A172 (cell line): ENCODE results near the gene DDR2. TPM values are rescaled to one million over a fixed set of nuclear protein-coding genes. Genes with fewer than 3 reads are reported as not detected.
A peak's percentile ranks its signal among the peaks of the same experiment; 100 is the strongest.
"Not testable (repeated sequence)": the region's sequence is repeated elsewhere in the genome, so short reads cannot be mapped to it uniquely, and the experiment has no call there.

Source experiments
- DNase-seq: peaks from one replicate; pipeline ENCODE4 v3.0.0-alpha.2; 2015; ENCODE audit warnings: low spot score
- total RNA-seq: library from RNA; depleted of rRNA; stranded (reverse); fragments of >200 nt; shearing (Covaris generic); gene quantifications from 2 replicates; pipeline ENCODE4 v1.2.3, GENCODE V29; 2014

Gene DDR2
- total RNA-seq, 1 experiment from 2014 or later, result 73.0 TPM

DNA sequence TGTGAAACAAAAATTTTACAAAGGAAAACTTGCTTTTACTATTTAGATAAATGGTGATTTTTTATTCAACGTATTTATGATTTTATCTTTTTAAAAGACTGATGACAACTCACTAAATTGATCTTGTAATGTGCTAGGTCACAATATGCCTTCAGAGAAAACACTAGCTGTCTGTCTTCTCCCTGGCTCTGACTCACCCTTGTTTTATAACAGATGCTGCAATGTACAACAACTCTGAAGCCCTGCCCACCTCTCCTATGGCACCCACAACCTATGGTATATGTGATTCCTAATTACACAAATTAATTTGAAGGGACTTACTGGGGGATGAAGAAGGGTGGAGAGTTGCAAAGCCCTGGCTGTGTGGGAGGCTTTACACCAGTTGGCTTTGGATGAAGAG is 133.5 kb downstream of the DDR2 start:
- no peak for DNase-seq

DNA sequence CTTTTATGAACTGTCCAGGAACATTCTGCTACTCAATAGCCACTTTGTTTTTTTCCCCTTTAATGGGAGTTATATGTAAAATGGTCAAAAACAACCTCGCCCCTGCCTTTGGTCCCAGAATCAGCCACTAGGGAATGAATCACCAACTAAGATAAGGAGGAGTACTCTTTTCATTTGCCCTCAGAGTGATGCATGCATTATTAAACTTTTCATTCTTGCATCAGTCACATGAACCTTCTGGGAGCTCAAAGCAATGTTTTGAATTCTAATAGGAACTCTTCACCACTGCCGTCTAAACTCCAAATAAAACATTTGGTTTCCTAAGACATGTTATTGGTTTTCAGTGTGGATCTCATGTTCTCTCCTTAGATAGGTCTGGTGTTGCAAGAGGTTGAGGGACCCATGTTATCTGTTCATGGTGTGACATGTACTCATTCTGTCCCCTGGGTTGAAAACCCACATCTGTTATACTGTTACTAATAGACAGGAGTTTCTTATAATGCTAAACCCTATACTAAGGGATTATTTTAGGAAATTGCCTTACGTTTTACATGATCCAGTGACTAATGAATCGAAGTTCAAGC is 140.4 kb downstream of the DDR2 start:
- no peak for DNase-seq

DNA sequence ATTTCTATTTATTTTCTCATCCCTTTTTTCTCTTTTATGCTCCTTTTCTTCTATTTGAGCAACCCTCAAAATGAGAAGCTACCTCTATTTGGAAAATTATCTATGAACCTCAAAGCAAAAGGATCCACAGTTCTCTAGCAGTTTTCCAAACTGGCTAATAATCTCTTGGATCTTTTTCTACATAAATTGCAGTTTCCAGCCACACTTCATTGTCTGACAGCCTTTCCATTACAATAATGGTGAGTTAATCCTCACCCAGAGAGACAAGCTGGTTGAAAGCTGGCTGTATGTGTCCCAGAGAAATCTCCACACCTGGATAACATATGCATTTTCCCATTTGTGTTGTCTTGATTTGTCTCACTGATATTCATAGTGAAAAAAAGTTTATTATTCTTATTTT is 141.7 kb downstream of the DDR2 start:
- DNase-seq, result no peak

DNA sequence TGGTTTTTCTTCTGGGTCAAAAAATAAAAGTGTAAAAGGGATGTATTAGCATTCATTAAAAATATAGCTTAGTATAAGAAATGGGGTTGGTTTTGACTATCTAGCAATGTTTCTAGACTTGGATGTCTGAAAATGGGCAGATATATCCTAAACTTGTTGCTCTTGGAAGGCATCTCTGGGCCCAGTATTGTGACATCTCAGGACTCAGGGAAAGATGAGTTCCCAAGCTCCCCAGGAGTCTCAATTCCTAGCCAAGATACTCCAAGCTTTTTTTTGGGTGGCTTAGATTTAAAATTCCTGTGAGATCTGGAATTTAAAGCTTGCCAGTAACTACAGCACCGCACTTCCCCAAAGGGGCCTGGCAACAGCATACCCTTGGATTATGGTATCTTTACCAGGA is 146.8 kb downstream of the DDR2 start:
- no peak for DNase-seq

DNA sequence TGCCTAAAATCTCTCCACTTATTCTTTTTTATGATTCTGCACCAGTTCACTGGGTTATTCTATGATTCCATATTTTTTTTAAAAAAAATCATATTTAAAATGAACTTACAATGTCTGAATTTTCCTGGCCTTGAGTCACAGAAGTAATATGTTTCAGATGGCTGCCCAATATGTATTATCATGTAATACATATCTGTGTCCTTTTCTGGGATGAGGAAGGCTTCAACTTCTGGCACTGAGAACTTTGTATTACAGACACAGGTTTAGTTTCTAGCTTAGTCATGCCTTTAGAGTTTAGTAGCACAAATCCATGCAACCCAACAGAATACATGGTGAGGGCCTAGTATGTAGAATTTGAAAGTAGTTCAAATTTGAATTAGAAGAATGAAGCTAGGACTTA is 150.4 kb downstream of the DDR2 start:
- DNase-seq, result no peak

DNA sequence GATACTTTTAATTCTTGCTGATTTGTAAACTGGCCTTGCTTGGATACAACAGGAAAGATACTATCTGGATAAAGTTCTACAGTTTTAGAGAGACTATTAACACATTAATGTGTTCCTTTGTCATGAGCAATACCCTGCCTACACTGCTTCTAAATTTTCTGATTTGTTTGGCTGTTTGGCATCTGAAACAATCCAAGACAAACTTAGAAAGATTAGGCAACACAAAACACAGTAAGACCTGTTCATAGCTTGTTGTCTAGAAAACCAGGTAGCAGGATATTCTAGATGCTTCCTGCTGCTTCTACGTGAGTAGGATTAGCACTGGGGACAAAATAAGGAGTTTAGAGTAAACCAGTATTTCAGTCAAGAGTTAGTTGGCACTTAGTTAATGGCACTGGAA is 152.7 kb downstream of the DDR2 start:
- not testable (repeated sequence) for DNase-seq

DNA sequence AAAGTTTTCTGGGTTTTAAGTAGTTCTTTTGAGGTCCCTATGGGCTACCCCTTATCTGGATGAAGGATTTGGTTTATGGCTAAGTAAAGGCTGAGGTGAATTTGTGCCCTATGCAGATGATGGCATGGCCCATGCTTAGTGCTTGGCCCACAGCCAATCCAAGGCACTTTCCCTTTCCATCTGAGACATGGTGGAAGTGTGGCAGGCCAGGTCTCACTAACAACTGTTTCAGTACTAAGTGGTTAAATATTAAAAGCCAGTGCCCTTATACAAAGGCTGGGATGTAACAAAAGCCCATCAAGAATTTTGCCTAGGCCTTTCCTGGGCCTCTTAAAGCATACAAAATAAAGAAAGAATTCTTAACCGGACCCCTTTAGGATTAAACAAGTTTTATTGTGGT is 156.5 kb downstream of the DDR2 start:
- not testable (repeated sequence) for DNase-seq

DNA sequence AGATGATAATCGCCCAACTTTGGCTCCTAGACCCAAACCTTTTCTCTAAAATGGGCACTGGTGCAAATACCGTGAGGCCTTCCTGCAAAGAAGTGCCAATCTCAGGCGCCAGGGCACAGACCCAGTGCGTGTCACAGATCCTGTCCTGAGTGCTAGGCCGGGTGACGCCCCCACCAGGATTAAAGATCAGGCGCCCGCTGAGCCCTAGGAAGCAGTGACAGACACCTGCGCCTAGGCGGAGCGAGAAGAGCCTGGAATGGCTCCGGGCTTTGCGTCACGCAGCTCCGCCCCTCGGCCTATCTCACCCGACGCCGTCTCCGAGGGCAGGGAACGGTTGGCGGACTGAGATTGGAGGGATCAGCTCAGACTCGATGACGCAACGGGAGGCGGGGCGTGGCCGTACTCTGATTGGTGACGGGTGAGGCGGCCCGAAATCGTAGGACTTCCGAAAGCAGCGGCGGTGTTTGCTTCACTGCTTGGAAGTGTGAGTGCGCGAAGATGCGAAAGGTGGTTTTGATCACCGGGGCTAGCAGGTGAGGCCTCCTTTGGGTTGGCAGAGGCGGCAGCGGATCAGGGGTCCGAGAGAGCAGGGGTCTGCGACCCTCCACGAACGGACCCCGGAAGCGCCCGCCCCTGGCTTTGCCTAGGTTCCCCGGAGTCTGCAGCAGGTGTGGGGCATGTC is 158.2 kb downstream of the DDR2 start, which contains the start of gene HSD17B7:
TSS of gene HSD17B7 (plus strand) at position 400 of the 682 bp plus-strand sequence. CDS start at position 499, 99 bp downstream.
- peak; percentile 74 for DNase-seq

DNA sequence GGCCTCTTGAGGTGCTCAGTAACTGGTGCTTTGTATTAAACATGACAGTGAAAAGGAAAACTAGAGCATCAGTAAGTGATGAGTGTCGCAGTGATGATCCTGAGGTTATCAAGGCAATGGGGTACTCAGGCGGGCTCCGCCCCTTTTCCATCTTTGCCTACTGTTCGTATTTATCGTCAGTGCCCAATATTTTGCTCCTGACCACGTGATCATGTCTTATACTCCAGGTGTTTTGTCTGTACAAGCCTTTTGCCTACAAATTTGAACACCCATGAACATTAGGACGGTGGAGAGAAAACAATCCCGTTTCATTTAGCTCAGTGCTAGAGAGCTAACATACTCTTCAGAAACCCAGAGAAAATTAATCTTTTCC is 158.7 kb downstream of the DDR2 start:
- DNase-seq, result peak; percentile 23

DNA sequence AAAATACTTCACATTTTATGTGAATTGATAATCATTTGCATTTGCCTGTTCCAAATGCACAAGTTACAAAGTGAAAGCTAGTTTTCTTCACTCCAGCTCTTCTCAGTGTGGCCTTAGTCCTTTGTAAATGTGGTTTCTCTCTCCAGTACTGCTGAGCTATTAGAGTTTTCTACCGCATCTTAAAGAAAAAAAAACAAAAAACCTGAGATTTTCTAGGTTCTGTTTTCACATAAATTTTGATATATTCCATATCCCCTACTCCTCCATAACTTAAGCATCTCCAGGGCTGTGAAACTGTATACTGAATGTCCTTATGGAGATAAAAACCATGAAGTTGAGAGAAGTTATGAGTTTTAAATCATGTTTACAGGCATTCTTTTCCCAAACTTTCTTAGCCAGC is 162.0 kb downstream of the DDR2 start:
- not testable (repeated sequence) for DNase-seq

DNA sequence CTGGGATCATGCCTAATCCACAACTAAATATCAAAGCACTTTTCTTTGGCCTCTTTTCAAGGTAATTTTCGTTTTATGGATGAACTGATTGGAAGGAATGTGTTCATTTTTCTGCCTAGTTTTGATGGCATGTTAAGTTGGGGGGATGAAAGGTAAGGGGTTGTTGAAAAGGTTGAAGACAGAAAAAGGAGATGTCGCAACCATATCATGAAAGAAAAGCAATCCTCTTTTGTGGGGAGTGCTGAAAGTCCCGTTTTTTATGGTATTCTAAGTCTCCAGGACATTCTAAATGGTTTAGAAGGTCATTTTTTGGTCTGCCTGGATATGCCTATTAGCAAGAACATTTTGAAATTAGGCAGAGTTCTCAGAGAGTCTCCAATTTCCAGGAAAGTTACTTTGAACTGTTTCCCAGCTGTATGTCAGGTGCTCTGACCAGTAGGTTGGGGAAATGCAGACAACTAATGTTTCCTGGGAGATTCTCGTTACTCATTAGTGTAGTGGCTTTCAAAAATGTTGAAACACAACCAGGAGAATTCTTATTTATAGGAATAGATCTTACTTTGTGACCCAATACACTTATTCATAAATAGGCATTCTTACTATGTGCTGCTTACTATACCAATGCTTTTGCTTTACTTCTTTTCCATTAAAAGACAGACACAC is 164.5 kb downstream of the DDR2 start:
- DNase-seq, result not testable (repeated sequence)

DNA sequence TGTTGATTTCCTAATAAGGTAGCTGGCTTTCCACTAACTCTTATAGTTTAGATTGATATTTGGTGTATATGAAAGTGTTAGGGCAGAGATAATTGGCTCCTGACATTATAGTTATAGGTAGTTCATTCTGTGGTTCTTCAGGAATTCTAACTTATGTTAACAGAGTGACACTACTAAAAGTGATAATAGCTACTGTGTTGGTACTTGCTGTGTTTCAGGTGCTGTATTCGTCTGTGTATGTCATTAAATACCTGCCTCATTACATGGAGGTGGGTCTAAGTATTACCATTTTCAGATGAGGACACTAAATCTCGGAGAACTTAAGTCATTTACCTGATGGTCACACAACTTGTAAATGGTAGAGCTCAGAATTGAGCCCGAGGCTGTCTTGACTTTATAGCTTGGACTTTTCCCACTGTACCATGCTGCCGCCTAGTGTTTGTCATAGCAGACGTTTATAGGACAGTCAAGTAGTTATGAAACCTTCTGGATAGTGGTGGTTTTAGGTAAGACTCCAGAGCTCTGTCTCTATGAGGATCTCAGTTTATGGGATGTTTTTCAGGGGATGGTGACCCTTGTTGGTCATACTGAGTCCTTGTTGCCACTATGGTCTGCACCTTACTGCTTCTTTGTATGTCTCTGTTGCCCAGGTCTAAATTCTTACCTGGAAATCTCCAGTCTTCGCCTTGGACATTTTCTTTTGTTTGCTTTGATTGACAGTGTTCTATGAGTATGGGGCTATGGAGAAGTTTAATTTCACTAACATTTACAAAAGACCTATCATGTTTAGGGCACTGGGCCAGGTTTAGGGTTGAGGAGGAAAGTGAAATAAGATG is 167.9 kb downstream of the DDR2 start:
- DNase-seq, result peak; percentile 69

DNA sequence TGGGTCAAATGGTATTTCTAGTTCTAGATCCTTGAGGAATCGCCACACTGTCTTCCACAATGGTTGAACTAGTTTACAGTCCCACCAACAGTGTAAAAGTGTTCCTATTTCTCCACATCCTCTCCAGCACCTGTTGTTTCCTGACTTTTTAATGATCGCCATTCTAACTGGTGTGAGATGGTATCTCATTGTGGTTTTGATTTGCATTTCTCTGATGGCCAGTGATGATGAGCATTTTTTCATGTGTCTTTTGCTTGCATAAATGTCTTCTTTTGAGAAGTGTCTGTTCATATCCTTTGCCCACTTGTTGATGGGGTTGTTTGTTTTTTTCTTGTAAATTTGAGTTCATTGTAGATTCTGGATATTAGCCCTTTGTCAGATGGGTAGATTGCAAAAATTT is 175.2 kb downstream of the DDR2 start:
- not testable (repeated sequence) for DNase-seq

DNA sequence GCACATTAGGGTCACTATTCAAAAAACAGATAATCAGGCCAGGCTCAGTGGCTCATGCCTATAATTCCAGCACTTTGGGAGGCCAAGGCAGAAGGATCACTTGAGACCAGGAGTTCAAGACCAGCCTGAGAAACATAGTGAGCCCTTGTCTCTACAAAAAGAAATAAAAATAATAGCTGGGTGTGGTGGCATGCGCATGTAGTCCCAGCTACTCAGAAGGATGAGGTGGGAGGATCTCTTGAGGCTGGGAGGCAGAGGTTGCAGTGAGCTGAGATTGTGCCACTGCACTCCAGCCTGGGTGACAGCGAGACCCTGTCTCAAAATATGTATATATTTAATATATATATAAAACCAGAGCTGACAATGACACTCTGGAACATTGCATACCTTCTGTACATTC is 180.1 kb downstream of the DDR2 start:
- not testable (repeated sequence) for DNase-seq

DNA sequence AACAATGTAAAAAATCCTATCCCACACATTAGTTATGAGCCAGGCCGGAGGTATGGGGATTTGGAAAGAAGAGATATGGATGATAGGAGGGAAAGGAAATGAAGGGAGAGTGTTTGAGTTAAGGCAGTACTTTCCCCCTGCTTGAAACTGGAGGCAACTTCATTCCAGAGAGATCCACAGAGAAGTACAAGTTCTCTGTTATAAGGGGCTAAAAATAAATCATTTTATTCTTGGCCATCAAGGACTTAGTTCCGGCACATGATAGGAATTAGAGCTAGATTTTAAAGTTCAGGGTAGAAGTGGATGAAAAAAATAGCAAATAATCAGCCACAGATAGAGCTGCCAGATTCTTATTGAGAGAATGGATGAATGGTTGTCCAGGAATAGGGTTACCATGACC is 185.9 kb downstream of the DDR2 start:
- DNase-seq, result not testable (repeated sequence)

DNA sequence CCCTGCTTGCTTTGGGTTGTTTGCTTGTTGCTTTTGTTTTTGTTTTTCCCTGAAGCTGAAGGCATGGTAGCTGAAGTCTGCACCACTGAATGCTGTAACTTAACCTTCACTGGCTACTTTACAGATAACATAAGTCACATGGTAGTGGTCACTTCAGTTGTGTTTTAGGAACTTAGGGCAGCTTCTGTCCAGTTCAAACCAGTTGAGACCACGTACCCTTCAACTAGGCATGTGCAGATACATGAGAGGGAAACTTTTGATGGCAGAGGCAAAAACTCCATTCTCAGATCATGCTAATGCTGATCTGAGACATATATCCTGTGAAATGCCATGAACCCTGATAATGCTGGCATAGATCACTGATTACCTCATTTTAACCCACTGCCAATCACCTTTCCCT is 186.4 kb downstream of the DDR2 start:
- not testable (repeated sequence) for DNase-seq

DNA sequence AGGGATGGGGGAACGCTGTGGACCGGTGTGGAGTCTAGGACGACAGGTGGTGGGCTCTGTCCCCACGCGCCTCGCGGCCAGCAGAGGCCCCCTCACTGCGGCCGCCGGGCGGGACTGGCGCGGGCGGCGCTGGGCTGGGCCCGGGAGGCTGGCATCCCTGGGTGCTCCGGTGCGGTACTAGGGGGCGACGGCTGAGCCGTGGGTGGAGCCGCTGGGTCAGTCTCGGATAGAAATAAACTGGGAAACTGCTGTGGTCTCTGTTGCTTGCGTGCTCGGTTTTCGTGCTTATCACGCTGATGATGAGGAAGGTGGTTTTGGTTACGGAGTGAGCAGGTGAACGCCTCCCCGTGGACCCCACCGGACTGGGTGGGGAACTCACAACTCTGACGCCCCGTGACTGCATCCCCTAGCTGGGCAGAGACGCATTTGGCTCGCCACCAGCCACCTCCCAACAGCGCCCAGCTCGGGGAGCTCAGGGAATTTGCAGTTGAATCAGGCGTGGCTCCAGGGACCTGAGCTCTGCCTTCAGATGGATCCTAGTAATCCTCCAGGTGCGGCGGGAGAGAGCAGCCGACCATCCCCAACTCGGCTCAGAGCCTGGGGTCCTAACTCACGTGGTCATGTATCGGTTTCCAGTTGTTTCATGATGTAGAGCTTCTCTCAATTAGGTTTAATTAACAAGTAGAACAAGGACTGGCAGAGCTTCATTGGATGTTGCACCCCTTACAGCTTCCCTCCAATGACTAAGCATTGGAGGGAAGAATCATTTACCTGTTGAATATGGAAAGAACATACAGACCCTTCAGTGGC is 190.3 kb downstream of the DDR2 start:
- peak; percentile 46 for DNase-seq

DNA sequence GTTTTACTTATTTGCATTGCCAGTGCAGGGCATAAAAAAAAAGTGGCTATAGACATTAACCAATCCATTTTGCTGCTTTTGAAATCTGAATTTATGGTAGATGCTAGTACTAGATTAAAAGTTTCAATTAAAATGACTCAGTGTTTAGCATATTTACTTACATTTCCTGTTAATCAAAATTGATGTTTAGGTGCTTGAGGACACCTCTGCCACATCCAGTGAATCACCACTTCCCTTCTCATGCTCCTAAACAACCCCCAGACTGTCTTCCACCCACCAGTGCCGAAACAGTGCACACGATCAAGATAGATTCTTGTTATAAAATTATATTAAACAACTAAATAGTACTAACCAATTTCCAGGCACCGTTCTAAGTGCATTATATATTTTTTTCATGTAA is 191.0 kb downstream of the DDR2 start:
- DNase-seq, result peak; percentile 25

DNA sequence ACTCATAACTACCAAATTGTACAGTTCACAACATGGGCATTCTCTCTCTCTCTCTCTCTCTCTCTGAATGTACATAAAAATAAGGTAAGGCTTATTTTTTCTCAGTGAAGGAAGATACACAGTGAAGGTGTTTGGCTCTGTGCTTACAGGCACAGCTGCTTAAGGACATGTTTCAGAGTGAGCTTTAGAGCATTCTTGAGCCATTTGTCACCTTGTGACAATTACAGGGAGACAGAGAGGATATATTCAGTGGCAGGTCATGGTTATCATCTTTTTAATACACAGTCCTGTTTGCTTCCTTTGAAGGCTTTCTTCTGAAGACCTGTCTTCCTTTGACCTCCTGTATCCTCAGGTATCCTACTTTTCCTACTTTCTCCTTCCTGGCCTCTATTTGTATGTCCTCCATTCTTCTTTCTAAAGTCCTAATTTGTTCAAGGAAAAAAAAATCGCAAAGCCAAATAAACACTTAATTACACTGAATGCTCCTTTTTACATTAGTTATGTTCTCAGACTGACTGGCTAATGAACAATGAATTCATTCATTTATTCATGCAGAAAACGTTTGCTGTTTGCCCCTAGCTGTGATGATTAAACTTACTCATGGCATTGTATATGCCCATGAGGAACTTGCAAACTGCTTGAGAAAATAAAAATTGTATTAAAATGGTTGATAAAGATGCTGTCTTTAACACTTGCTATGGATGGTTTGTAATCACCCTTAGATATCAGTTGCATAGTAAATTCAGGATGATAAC is 191.7 kb downstream of the DDR2 start:
- DNase-seq, result peak; percentile 27

DNA sequence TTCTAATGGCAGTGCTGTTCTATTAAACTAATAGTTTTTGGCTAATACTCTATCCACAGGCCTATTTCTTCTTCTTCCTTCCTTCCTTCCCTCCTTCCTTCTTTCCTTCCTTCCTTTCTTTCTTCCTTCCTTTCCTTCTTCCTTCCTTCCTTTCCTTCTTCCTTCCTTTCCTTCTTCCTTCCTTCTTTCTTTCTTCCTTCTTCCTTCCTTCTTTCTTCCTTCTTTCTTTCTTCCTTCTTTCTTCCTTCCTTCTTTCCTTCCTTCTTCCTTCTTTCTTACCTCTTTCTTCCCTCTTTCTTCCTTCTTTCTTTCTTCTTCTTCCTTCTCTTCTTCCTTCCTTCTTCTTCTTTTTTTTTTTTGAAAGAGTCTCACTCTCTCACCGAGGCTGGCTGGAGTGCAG is 197.0 kb downstream of the DDR2 start:
- no peak for DNase-seq

DNA sequence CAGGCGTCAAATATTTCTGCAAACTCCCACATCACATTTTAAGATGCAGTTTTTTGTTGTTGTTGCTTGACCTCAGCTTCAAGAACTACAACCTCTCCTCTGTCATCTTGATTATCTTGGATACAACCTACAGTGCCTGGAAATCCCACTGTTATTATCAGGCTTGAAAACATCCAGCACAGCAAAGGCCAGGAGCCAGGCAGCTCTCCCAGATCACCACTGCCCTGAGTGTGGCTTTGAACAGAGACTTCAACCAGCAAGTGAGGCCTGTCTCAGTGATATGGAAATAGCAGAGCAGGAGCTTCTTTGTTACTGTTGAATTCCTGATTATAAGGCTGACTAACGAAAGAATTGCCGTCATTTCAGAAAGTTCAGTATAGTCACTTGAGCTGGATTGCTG is 200.2 kb downstream of the DDR2 start:
- DNase-seq, result no peak
